B cell (primary cell): ENCODE data around the gene TNNT3. TPM values are rescaled to one million over a fixed set of nuclear protein-coding genes. Genes with fewer than 3 reads are reported as not detected.

Experiments
- ATAC-seq: fragments of 200-7000 bp; cut with Tn5 transposase; one replicate; pipeline ENCODE4 v1.10.0; 2021; ENCODE audit warnings: low read depth, mild to moderate bottlenecking, moderate number of reproducible peaks, moderate library complexity
- CTCF ChIA-PET: fragments of 350-600 bp; sonication (Branson Sonifier 250); formaldehyde crosslinking; loops from one replicate; lab custom pipeline; 2021; ENCODE audit warnings: antibody characterized with exemption, inconsistent platforms; lab: Charles Lee
- POLR2A ChIA-PET: fragments of 350-600 bp; sonication (Branson Sonifier 250); formaldehyde crosslinking; loops from one replicate; lab custom pipeline; 2021; ENCODE audit warnings: antibody characterized with exemption; lab: Charles Lee
- DNase-seq: peaks from one replicate; pipeline ENCODE4 v3.0.0; 2013
- H2AFZ ChIP-seq: 2 replicates; pipeline ENCODE4 v1.6.1; 2012; ENCODE audit warnings: mild to moderate bottlenecking, low read depth, low read length; ENCODE audit not compliant: insufficient read depth, poor library complexity, severe bottlenecking
- H3K27ac ChIP-seq, 2 donors: 1 replicate in 1 of 2; 2 replicates in 1 of 2; pipeline ENCODE4 v1.5.1; 2012 to 2013; ENCODE audit warnings: low read length in 2 of 2, mild to moderate bottlenecking in 2 of 2, moderate library complexity in 1 of 2
- H3K27me3 ChIP-seq, 4 experiments: fragments of 200-600 bp in 1 of 4; sonication (generic) in 1 of 4; replicated peaks in 1 of 4; 1 replicate in 2 of 4; 2 replicates in 2 of 4; pipeline versions ENCODE4 v1.6.1 to v1.7.0; 2013 to 2016; ENCODE audit warnings: low read length in 3 of 4, mild to moderate bottlenecking in 2 of 4, mixed read lengths in 1 of 4, moderate library complexity in 1 of 4; ENCODE audit not compliant: insufficient read depth in 4 of 4, control insufficient read depth in 3 of 4; ENCODE audit errors: control extremely low read depth in 1 of 4
- H3K36me3 ChIP-seq, 2 experiments: replicated peaks in 1 of 2; 1 replicate in 1 of 2; 2 replicates in 1 of 2; pipeline versions ENCODE4 v1.6.1 to v1.7.1; 2013; ENCODE audit warnings: low read length in 1 of 2; ENCODE audit not compliant: insufficient read depth in 2 of 2, control insufficient read depth in 1 of 2; ENCODE audit errors: control extremely low read depth in 1 of 2, extremely low read depth in 1 of 2
- H3K4me1 ChIP-seq, 2 donors: fragments of 200-600 bp in 1 of 2; sonication (generic) in 1 of 2; 1 replicate in 1 of 2; 2 replicates in 1 of 2; pipeline versions ENCODE4 v1.5.1 to v1.6.1; 2013 to 2017; ENCODE audit warnings: low read length in 2 of 2; ENCODE audit not compliant: control insufficient read depth in 2 of 2, insufficient read depth in 2 of 2
- H3K4me2 ChIP-seq: replicated peaks from 2 replicates; pipeline ENCODE3; 2012; ENCODE audit warnings: mild to moderate bottlenecking, low read depth, low read length; ENCODE audit not compliant: poor library complexity, severe bottlenecking
- H3K4me3 ChIP-seq, 5 experiments: fragments of 200-600 bp in 1 of 5; sonication (generic) in 1 of 5; 1 replicate in 3 of 5; 2 replicates in 2 of 5; pipeline versions ENCODE4 v1.5.1 to v1.7.0; 2011 to 2016; ENCODE audit warnings: low read length in 4 of 5, mild to moderate bottlenecking in 4 of 5, low read depth in 2 of 5, control low read depth in 1 of 5, moderate library complexity in 1 of 5; ENCODE audit not compliant: insufficient read depth in 1 of 5; ENCODE audit errors: control extremely low read depth in 1 of 5, extremely low read depth in 1 of 5
- H3K79me2 ChIP-seq: fragments of 200-600 bp; sonication (generic); one replicate; pipeline ENCODE4 v1.6.0; 2016; ENCODE audit warnings: low read length; ENCODE audit not compliant: control insufficient read depth, insufficient read depth
- H3K9ac ChIP-seq: fragments of 200-600 bp; sonication (generic); 2 replicates; pipeline ENCODE4 v1.6.1; 2017; ENCODE audit warnings: mild to moderate bottlenecking, low read length, moderate library complexity
- H3K9me3 ChIP-seq, 3 donors: one replicate each; pipeline versions ENCODE4 v1.6.1 to v1.7.1; 2013; ENCODE audit warnings: low read length in 2 of 3; ENCODE audit not compliant: control insufficient read depth in 2 of 3, insufficient read depth in 1 of 3; ENCODE audit errors: control extremely low read depth in 1 of 3
- H4K20me1 ChIP-seq: 2 replicates; pipeline ENCODE4 v1.6.0; 2012; ENCODE audit warnings: mild to moderate bottlenecking, low read length; ENCODE audit not compliant: insufficient read depth, control insufficient read depth, poor library complexity, severe bottlenecking
- H3K27ac Mint-ChIP-seq: one replicate; pipeline ENCODE4 v1.8.0; 2021; ENCODE audit warnings: mixed read lengths
- H3K27me3 Mint-ChIP-seq: one replicate; pipeline ENCODE4 v1.8.0; 2021; ENCODE audit warnings: mixed read lengths
- H3K4me1 Mint-ChIP-seq: one replicate; pipeline ENCODE4 v1.8.0; 2021; ENCODE audit warnings: mixed read lengths
- H3K4me3 Mint-ChIP-seq: one replicate; pipeline ENCODE4 v1.8.0; 2021; ENCODE audit warnings: mixed read lengths
- H3K9me3 Mint-ChIP-seq: one replicate; pipeline ENCODE4 v1.8.0; 2022; ENCODE audit warnings: mixed read lengths; ENCODE audit not compliant: insufficient read depth
- EZH2 ChIP-seq: IDR thresholded peaks from 2 replicates; pipeline ENCODE4 v1.6.1; 2012; ENCODE audit warnings: borderline replicate concordance, low read depth, mild to moderate bottlenecking, moderate library complexity, low read length; ENCODE audit not compliant: insufficient read depth, poor library complexity, severe bottlenecking
- WGBS: methylation state at CpG from one replicate; pipeline ENCODE4 v1.1.5; 2013; ENCODE audit warnings: missing lambda C conversion rate; ENCODE audit not compliant: insufficient coverage; 5-methylcytosine and 5-hydroxymethylcytosine counted together
- intact Hi-C: fragments of 100-400 bp; cut with micrococcal nuclease; formaldehyde crosslinking; loops from one replicate; pipeline ENCODE4 v1.10.0; 2022
- polyA plus RNA-seq: library from polyadenylated mRNA; depleted of rRNA; stranded (reverse); fragments of >200 nt; gene quantifications from 2 replicates; pipeline ENCODE4 v1.2.3, GENCODE V29; 2012
- total RNA-seq, 2 donors: library from RNA; stranded (reverse); fragments of 120-200 nt in 1 of 2; gene quantifications; 1 replicate in 1 of 2; 2 replicates in 1 of 2; pipeline versions ENCODE4 v1.2.3 to v1.2.4, GENCODE V29; 2013 to 2022
- TF ChIP-seq, protein P1 (sequence below): fragments of 200-600 bp; IDR thresholded peaks from one replicate; pipeline ENCODE4 v1.8.0; 2022; ENCODE audit warnings: antibody characterized with exemption, mild to moderate bottlenecking

Gene TNNT3
- total and polyA plus RNA-seq, 2 donors (not counting 1 experiment from before 2014, with no cell fraction given): 2.5 to 10.0 TPM

DNA sequence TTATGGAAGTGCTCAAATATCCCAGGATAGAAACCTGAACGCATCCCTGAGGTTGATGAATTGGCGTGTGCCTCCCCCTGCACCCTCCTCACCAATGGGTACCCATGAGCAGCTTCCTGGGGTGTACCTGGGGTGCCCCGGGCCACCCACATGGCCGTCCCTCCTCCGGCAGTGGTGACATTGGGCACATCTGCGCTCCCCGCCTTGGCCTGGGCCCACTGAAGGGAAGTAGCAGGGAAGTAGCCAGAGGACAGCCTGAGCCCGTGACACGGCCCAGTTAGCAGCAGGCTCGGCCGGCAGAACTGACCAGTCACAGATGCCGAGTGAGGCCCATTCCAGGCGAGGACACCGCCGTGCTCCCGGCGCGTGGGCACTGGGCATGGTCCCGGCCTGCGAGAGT is 44.4 kb downstream of the TNNT3 start:
- Histone ChIP-seq H3K4me1 (no peaks in the 10 kb centered on the region), H3K9me3 (no peaks in the 10 kb centered on the region), H3K27me3 (no peaks in the 10 kb centered on the region), H2AFZ (no peak overlapping the region), H3K36me3 (no peaks in the 10 kb centered on the region), H3K9ac (no peak overlapping the region), H4K20me1 (no peaks in the 10 kb centered on the region), H3K4me2 (no peak overlapping the region), H3K27ac (no peak overlapping the region), H3K79me2 (no peaks in the 10 kb centered on the region), H3K4me3 (no peak overlapping the region)
- intact Hi-C loops: no loop called here
- ATAC-seq (no peak), DNase-seq (no peak)
- Mint-ChIP-seq H3K4me1 (no peaks in the 10 kb centered on the region), H3K9me3 (no peaks in the 10 kb centered on the region), H3K27ac (no peak overlapping the region), H3K4me3 (no peak overlapping the region), H3K27me3 (no peaks in the 10 kb centered on the region)
- ChIA-PET CTCF (no interaction called here), POLR2A (no interaction called here)
- TF ChIP-seq EZH2: no peak
- TF ChIP-seq, protein P1, sequence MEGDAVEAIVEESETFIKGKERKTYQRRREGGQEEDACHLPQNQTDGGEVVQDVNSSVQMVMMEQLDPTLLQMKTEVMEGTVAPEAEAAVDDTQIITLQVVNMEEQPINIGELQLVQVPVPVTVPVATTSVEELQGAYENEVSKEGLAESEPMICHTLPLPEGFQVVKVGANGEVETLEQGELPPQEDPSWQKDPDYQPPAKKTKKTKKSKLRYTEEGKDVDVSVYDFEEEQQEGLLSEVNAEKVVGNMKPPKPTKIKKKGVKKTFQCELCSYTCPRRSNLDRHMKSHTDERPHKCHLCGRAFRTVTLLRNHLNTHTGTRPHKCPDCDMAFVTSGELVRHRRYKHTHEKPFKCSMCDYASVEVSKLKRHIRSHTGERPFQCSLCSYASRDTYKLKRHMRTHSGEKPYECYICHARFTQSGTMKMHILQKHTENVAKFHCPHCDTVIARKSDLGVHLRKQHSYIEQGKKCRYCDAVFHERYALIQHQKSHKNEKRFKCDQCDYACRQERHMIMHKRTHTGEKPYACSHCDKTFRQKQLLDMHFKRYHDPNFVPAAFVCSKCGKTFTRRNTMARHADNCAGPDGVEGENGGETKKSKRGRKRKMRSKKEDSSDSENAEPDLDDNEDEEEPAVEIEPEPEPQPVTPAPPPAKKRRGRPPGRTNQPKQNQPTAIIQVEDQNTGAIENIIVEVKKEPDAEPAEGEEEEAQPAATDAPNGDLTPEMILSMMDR: no peak
- WGBS: no CpG with 5 or more reads among the region's 20 CpGs

DNA sequence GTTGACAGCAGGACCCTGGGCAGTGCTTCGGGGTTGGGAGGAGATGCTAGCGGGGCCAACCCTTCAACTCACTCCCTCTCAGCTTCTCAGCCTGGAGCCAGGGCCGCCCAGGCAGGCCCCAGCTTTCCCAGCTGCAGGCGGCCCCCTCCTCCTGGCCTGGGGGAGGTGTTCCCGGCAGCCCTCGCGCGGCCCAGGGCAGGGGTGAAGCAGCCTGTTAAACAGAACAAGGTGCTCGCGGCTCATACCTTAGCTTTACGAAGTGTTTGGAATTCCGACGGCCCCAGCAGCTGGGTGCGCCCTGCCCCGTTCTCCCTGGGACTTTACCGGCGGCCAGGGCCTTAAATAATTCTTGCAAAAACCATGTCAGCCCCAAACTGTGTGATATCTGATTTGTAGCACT is 44.8 kb downstream of the TNNT3 start:
- CTCF ChIA-PET: no interaction called here
- ATAC-seq: no peak
- WGBS: no CpG with 5 or more reads among the region's 17 CpGs

More for the DNA sequence above, 44.8 kb downstream of the TNNT3 start:
- Histone ChIP-seq H2AFZ (no peak overlapping the region), H3K4me3 (no peak overlapping the region), H3K9me3 (no peaks in the 10 kb centered on the region), H3K36me3 (no peaks in the 10 kb centered on the region), H3K27ac (no peak overlapping the region), H3K4me2 (no peak overlapping the region), H3K79me2 (no peaks in the 10 kb centered on the region), H3K9ac (no peak overlapping the region), H3K4me1 (no peaks in the 10 kb centered on the region), H3K27me3 (no peaks in the 10 kb centered on the region), H4K20me1 (no peaks in the 10 kb centered on the region)
- intact Hi-C loops: no loop called here
- TF ChIP-seq, protein P1: no peak
- TF ChIP-seq EZH2: no peak
- H3K4me1 Mint-ChIP-seq: no peaks in the 10 kb centered on the region
- H3K4me3 Mint-ChIP-seq: no peak overlapping the region
- H3K27me3 Mint-ChIP-seq: no peaks in the 10 kb centered on the region
- POLR2A ChIA-PET: no interaction called here
- DNase-seq: no peak
- no peak overlapping the region for H3K27ac Mint-ChIP-seq
- no peaks in the 10 kb centered on the region for H3K9me3 Mint-ChIP-seq
